Hepatocyte (in vitro differentiated cells): ENCODE measurements around the gene ARHGAP15. TPM values are rescaled to one million over a fixed set of nuclear protein-coding genes. Genes with fewer than 3 reads are reported as not detected.

Experiments used
- DNase-seq: peaks from one replicate; pipeline ENCODE4 v3.0.0-alpha.2; 2016; ENCODE audit warnings: low spot score
- H2AFZ ChIP-seq: fragments of 200-600 bp; sonication (generic); 2 replicates; pipeline ENCODE4 v1.6.0; 2016; ENCODE audit warnings: antibody characterized with exemption, mild to moderate bottlenecking
- H3K27ac ChIP-seq: fragments of 200-600 bp; sonication (generic); 2 replicates; pipeline ENCODE4 v1.5.1; 2016; ENCODE audit warnings: mild to moderate bottlenecking
- H3K27me3 ChIP-seq: fragments of 200-600 bp; sonication (generic); 2 replicates; pipeline ENCODE4 v1.6.1; 2016
- H3K36me3 ChIP-seq: fragments of 200-600 bp; sonication (generic); replicated peaks from 2 replicates; pipeline ENCODE4 v1.5.1; 2016; ENCODE audit warnings: low read depth; ENCODE audit not compliant: insufficient read depth
- H3K4me1 ChIP-seq: fragments of 200-600 bp; sonication (generic); 2 replicates; pipeline ENCODE4 v1.5.1; 2016; ENCODE audit warnings: mild to moderate bottlenecking, moderate library complexity; ENCODE audit not compliant: insufficient read depth
- H3K4me2 ChIP-seq: fragments of 200-600 bp; sonication (generic); 2 replicates; pipeline ENCODE4 v1.6.0; 2016
- H3K4me3 ChIP-seq: fragments of 200-600 bp; sonication (generic); 2 replicates; pipeline ENCODE4 v1.5.1; 2016; ENCODE audit warnings: mild to moderate bottlenecking
- H3K79me2 ChIP-seq: fragments of 200-600 bp; sonication (generic); 2 replicates; pipeline ENCODE4 v1.6.0; 2017; ENCODE audit warnings: mild to moderate bottlenecking
- H3K9me2 ChIP-seq: fragments of 200-600 bp; sonication (generic); replicated peaks from 2 replicates; pipeline ENCODE4 v1.6.0; 2017; ENCODE audit warnings: mild to moderate bottlenecking; ENCODE audit not compliant: insufficient read depth
- H3K9me3 ChIP-seq: fragments of 200-600 bp; sonication (generic); 2 replicates; pipeline ENCODE4 v1.5.1; 2016; ENCODE audit warnings: low read depth, mild to moderate bottlenecking
- H4K20me1 ChIP-seq: fragments of 200-600 bp; sonication (generic); 2 replicates; pipeline ENCODE4 v1.6.0; 2016; ENCODE audit warnings: mild to moderate bottlenecking; ENCODE audit not compliant: insufficient read depth, poor library complexity, severe bottlenecking
- CTCF ChIP-seq: fragments of 200-600 bp; sonication (generic); IDR thresholded peaks from 2 replicates; pipeline ENCODE4 v1.5.1; 2016; ENCODE audit warnings: antibody characterized with exemption, mild to moderate bottlenecking; ENCODE audit not compliant: poor library complexity
- EZH2 ChIP-seq: fragments of 200-600 bp; sonication (generic); IDR thresholded peaks from 2 replicates; pipeline ENCODE4 v1.6.1; 2016; ENCODE audit warnings: antibody characterized with exemption, mild to moderate bottlenecking, borderline replicate concordance
- EZH2phosphoT487 ChIP-seq: fragments of 200-600 bp; sonication (generic); IDR thresholded peaks from one replicate; pipeline ENCODE4 v1.6.1; 2018; ENCODE audit warnings: antibody characterized with exemption, mild to moderate bottlenecking, low read depth, moderate library complexity; ENCODE audit not compliant: unreplicated experiment, severe bottlenecking
- WGBS: methylation state at CpG from one replicate; pipeline ENCODE4 v1.1.6; 2016; ENCODE audit warnings: low lambda C conversion rate; ENCODE audit errors: missing lambda C conversion rate; 5-methylcytosine and 5-hydroxymethylcytosine counted together
- polyA plus RNA-seq: library from polyadenylated mRNA; unstranded; fragments of >200 nt; fragmentation: Nextera tagmentation; extraction: Ambion mirVana; gene quantifications from 2 replicates; pipeline ENCODE4 v1.2.1, GENCODE V29; 2016
- total RNA-seq: library from RNA; depleted of rRNA; stranded (reverse); fragments of >200 nt; gene quantifications from 2 replicates; pipeline ENCODE4 v1.2.3, GENCODE V29; 2014

The ARHGAP15 gene
- total and polyA plus RNA-seq, 2 experiments from 2014 or later: 0.17 TPM; not detected in 1

GRCh38 chr2:143226714-143227541 lies 97.7 kb downstream of the ARHGAP15 start:
- H3K79me2 ChIP-seq: no peaks in the 10 kb centered on the region
- H3K9me2 ChIP-seq: no peaks in the 10 kb centered on the region
- no peak overlapping the region for H3K27ac ChIP-seq
- no peak overlapping the region for H3K4me3 ChIP-seq
- H3K4me1 ChIP-seq: no peaks in the 10 kb centered on the region
- no peak overlapping the region for H2AFZ ChIP-seq
- H3K9me3 ChIP-seq: no peaks in the 10 kb centered on the region
- H4K20me1 ChIP-seq: no peaks in the 10 kb centered on the region
- TF ChIP-seq CTCF (no peak), EZH2phosphoT487 (no peak), EZH2 (no peak)
- H3K4me2 ChIP-seq: no peak overlapping the region
- no peaks in the 10 kb centered on the region for H3K27me3 ChIP-seq
- no peak for DNase-seq
- no peaks in the 10 kb centered on the region for H3K36me3 ChIP-seq
- WGBS: 92% methylated on average over 5 of the region's 5 CpGs

- Histone ChIP-seq H3K9me3 (no peaks in the 10 kb centered on the region), H3K27ac (no peak overlapping the region), H3K36me3 (no peaks in the 10 kb centered on the region), H3K4me2 (no peak overlapping the region), H3K4me1 (no peaks in the 10 kb centered on the region), H2AFZ (no peak overlapping the region), H3K4me3 (no peak overlapping the region), H3K27me3 (no peaks in the 10 kb centered on the region), H4K20me1 (no peaks in the 10 kb centered on the region), H3K79me2 (no peaks in the 10 kb centered on the region), H3K9me2 (no peaks in the 10 kb centered on the region)
- TF ChIP-seq EZH2 (no peak), CTCF (no peak), EZH2phosphoT487 (no peak)
- no peak for DNase-seq
- WGBS: 40% methylated on average over 5 of the region's 5 CpGs
Observed at GRCh38 chr2:143229411-143229810, 100.2 kb downstream of the ARHGAP15 start.

- H3K4me3 ChIP-seq: no peak overlapping the region
- no peaks in the 10 kb centered on the region for H3K9me2 ChIP-seq
- no peaks in the 10 kb centered on the region for H3K4me1 ChIP-seq
- no peak overlapping the region for H3K4me2 ChIP-seq
- H3K36me3 ChIP-seq: no peaks in the 10 kb centered on the region
- no peaks in the 10 kb centered on the region for H4K20me1 ChIP-seq
- no peaks in the 10 kb centered on the region for H3K79me2 ChIP-seq
- H3K27ac ChIP-seq: no peak overlapping the region
- no peaks in the 10 kb centered on the region for H3K9me3 ChIP-seq
- no peak overlapping the region for H2AFZ ChIP-seq
- WGBS: 21% methylated on average over 2 of the region's 2 CpGs
- H3K27me3 ChIP-seq: no peaks in the 10 kb centered on the region
- DNase-seq: no peak
- no peak for TF ChIP-seq EZH2phosphoT487
- no peak for TF ChIP-seq EZH2
Observed at GRCh38 chr2:143229952-143230351, 100.7 kb downstream of the ARHGAP15 start.

GRCh38 chr2:143230506-143231253 lies 101.5 kb downstream of the ARHGAP15 start:
- no peaks in the 10 kb centered on the region for H3K9me2 ChIP-seq
- H3K79me2 ChIP-seq: no peaks in the 10 kb centered on the region
- TF ChIP-seq EZH2: no peak
- TF ChIP-seq CTCF: no peak
- no peak for TF ChIP-seq EZH2phosphoT487
- no peaks in the 10 kb centered on the region for H3K4me1 ChIP-seq
- no peak overlapping the region for H2AFZ ChIP-seq
- WGBS: 69% methylated on average over 3 of the region's 3 CpGs
- DNase-seq: no peak
- no peak overlapping the region for H3K4me2 ChIP-seq
- no peaks in the 10 kb centered on the region for H3K36me3 ChIP-seq
- H3K4me3 ChIP-seq: no peak overlapping the region
- H3K27ac ChIP-seq: no peak overlapping the region
- no peaks in the 10 kb centered on the region for H4K20me1 ChIP-seq
- H3K9me3 ChIP-seq: no peaks in the 10 kb centered on the region
- no peaks in the 10 kb centered on the region for H3K27me3 ChIP-seq
